Measurements from ENCODE around the gene POLR3B. TPM values are rescaled to one million over a fixed set of nuclear protein-coding genes. Genes with fewer than 3 reads are reported as not detected.

Gene POLR3B
- total RNA-seq, 4 donors from 2014 or later = 5.6 to 8.4 (median 7.7) TPM

- TF ChIP-seq EP300 (IDR thresholded peaks at IDR 0.05; ENCODE audit: low read depth) (no peak), POLR2A (IDR thresholded peaks at IDR 0.05) (no peak), CTCF (IDR thresholded peaks at IDR 0.05) (no peak), POLR2AphosphoS5 (IDR thresholded peaks at IDR 0.05) (no peak)
- peaks cover 0 to 60% (median 20%) of the 10 kb centered on the region in 4 donors for H3K36me3 ChIP-seq
- intact Hi-C loops (cut with DNase I; ENCODE audit: low total_unique reads) (loop anchor here (2.0 kb wide), 1 partner anchor 39 kb away; no protein-coding TSS in a partner anchor), in situ Hi-C loops (cut with MboI; ENCODE audit: low pct_ligation_motif_present in 1 of 4, low pct_unique_long_range_greater_than_20kb in 1 of 4, low sequenced_read_pairs in 3 of 4) (no loop called here)
- no peaks in the 10 kb centered on the region for H3K9me3 ChIP-seq
- no peak overlapping the region for H3K27ac ChIP-seq
- WGBS, 2 donors (ENCODE audit: low coverage in 1 of 2) = 94% methylated on average over 2 to 6 of the region's 6 CpGs
- no peak overlapping the region for H3K4me3 ChIP-seq
- H3K4me1 ChIP-seq = peaks cover 0 to 5% (median 0%) of the 10 kb centered on the region in 4 donors
- no peak for DNase-seq
- no peaks in the 10 kb centered on the region for H3K27me3 ChIP-seq
Observed at GRCh38 chr12:106317406-106318082, 40.0 kb upstream of the POLR3B start.

- peaks cover 0 to 60% (median 26%) of the 10 kb centered on the region in 4 donors for H3K36me3 ChIP-seq
Observed at GRCh38 chr12:106321139-106321850, 36.3 kb upstream of the POLR3B start.

GRCh38 chr12:106323537-106323936 lies 34.0 kb upstream of the POLR3B start:
- H3K27ac ChIP-seq = no peak overlapping the region
- H3K27me3 ChIP-seq = no peaks in the 10 kb centered on the region
- in situ Hi-C loops (cut with MboI; ENCODE audit: low pct_ligation_motif_present in 1 of 4, low pct_unique_long_range_greater_than_20kb in 1 of 4, low sequenced_read_pairs in 3 of 4) = no loop called here
- no peaks in the 10 kb centered on the region for H3K9me3 ChIP-seq
- WGBS, 2 donors (ENCODE audit: low coverage in 1 of 2) = 98 to 100% methylated on average over 2 of the region's 2 CpGs
- intact Hi-C loops (cut with DNase I; ENCODE audit: low total_unique reads) = no loop called here
- peaks cover 0 to 52% (median 24%) of the 10 kb centered on the region in 4 donors for H3K36me3 ChIP-seq
- no peak for DNase-seq
- no peak for TF ChIP-seq POLR2A (IDR thresholded peaks at IDR 0.05)
- no peak for TF ChIP-seq POLR2AphosphoS5 (IDR thresholded peaks at IDR 0.05)
- TF ChIP-seq CTCF (IDR thresholded peaks at IDR 0.05) = no peak
- TF ChIP-seq EP300 (IDR thresholded peaks at IDR 0.05; ENCODE audit: low read depth) = no peak
- peaks cover 0 to 3% (median 0%) of the 10 kb centered on the region in 4 donors for H3K4me1 ChIP-seq
- H3K4me3 ChIP-seq = no peak overlapping the region

More at GRCh38 chr12:106321139-106321850, 36.3 kb upstream of the POLR3B start:
- in situ Hi-C loops (cut with MboI; ENCODE audit: low pct_ligation_motif_present in 1 of 4, low pct_unique_long_range_greater_than_20kb in 1 of 4, low sequenced_read_pairs in 3 of 4) = no loop called here
- H3K27ac ChIP-seq = no peak overlapping the region
- WGBS, 2 donors (ENCODE audit: low coverage in 1 of 2) = 84 to 88% methylated on average over 4 to 7 of the region's 7 CpGs
- H3K9me3 ChIP-seq = no peaks in the 10 kb centered on the region
- no peak overlapping the region for H3K4me3 ChIP-seq
- no peaks in the 10 kb centered on the region for H3K4me1 ChIP-seq
- TF ChIP-seq CTCF (IDR thresholded peaks at IDR 0.05) (no peak), POLR2AphosphoS5 (IDR thresholded peaks at IDR 0.05) (no peak), POLR2A (IDR thresholded peaks at IDR 0.05) (no peak)
- no peaks in the 10 kb centered on the region for H3K27me3 ChIP-seq
- intact Hi-C loops (cut with DNase I; ENCODE audit: low total_unique reads) = no loop called here
- no peak for DNase-seq

- peaks cover 0 to 37% (median 18%) of the 10 kb centered on the region in 4 donors for H3K36me3 ChIP-seq
- in situ Hi-C loops (cut with MboI; ENCODE audit: low pct_ligation_motif_present in 1 of 4, low pct_unique_long_range_greater_than_20kb in 1 of 4, low sequenced_read_pairs in 3 of 4) (no loop called here), intact Hi-C loops (cut with DNase I; ENCODE audit: low total_unique reads) (no loop called here)
- H3K4me3 ChIP-seq = no peak overlapping the region
- WGBS, 2 donors (ENCODE audit: low coverage in 1 of 2) = 71 to 83% methylated on average over 1 to 2 of the region's 2 CpGs
- no peaks in the 10 kb centered on the region for H3K27me3 ChIP-seq
- no peak for DNase-seq
- no peaks in the 10 kb centered on the region for H3K9me3 ChIP-seq
- no peak overlapping the region for H3K27ac ChIP-seq
- TF ChIP-seq POLR2AphosphoS5 (IDR thresholded peaks at IDR 0.05) (no peak), POLR2A (IDR thresholded peaks at IDR 0.05) (no peak), CTCF (IDR thresholded peaks at IDR 0.05) (no peak), EP300 (IDR thresholded peaks at IDR 0.05; ENCODE audit: low read depth) (no peak)
- H3K4me1 ChIP-seq = peaks cover 0 to 16% (median 5%) of the 10 kb centered on the region in 4 donors
Observed at GRCh38 chr12:106327309-106327869, 30.2 kb upstream of the POLR3B start.

All from transverse colon (tissue), 4 donors.